RPMI8226 (cell line): ENCODE data around the gene COX19.
"Not testable (repeated sequence)": the region's sequence is repeated elsewhere in the genome, so short reads cannot be mapped to it uniquely, and the experiment has no call there.

Experiments used
- DNase-seq: peaks from one replicate; pipeline ENCODE4 v3.0.0-alpha.2; 2015

COX19 gene

DNA sequence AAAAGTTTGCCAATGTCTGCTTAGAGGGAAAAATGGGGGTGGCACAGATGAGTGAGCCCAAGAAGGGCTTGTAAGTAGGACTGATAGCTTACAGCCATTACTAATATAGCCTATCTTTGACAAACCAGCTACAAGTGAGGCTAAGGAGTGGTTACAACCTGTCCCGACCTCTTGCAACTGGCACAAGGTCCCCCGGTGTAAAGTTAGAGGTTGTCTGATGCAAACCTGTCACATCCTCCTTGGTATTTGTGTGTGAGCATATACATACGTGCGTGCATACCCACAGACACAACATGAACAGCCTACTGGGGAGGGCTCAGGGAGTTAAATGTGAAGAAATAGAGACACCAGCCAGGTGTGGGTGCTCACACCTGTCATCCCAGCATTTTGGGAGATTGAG lies 35.5 kb downstream of the COX19 start:
- DNase-seq = no peak

DNA sequence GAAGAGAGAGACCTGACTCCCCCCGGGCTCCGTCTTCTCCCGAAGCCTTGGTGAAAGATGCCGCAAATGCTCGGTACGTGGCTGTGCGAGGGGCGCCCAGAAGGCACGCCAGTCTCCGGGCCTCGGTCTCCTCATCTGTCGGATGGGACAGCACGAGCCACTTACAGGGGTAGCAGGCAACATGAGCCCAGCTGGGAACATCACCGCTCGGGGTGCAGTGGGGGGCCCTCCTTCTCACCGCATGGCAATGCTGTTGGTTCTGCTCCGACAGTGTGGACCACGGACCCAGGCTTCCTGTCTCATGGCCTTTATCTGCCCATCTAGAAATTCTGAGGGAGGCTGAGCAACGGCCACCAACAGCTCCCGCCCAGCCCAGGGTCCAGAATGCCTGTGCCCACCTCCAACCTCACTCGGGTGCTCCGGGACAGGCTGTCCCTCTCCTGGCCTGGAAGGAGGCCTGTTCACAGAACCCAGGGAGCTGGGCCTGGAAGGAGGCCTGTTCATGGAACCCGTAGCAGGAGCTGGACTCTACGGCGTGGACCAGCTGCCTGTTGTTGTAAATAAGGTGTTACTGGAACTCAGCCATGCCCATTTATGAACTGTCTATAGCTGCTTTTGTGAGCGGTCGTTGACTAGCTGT lies 36.7 kb downstream of the COX19 start:
- DNase-seq = no peak

DNA sequence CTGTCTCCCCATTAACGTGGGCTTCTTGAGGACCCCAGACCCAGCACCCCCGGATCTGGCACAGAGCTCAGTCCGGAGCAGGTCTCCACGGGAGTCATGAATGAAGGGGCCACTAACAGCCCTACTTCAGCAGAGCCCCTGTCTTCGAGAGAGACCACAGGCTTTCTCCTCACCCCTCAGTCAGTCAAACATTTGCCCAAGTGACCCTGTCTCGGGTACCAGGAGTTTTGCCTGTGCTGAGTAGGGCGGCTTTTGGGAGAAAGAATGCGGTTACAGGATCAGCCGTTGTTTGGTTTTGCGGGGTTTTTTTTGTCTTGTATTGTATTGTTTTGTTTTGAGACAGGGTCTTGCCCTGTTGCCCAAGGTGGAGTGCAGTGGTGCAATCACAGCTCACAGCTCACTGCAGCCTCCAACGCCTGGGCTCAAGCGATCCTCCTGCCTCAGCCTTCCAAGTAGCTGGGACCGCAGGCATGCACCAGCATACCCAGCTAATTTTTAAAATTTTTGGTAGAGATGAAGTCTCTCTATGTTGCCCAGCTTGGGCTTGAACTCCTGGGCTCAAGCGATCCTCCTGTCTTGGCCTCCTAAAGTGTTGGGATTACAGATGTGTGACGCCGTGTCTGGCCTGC lies 37.4 kb downstream of the COX19 start:
- no peak for DNase-seq

DNA sequence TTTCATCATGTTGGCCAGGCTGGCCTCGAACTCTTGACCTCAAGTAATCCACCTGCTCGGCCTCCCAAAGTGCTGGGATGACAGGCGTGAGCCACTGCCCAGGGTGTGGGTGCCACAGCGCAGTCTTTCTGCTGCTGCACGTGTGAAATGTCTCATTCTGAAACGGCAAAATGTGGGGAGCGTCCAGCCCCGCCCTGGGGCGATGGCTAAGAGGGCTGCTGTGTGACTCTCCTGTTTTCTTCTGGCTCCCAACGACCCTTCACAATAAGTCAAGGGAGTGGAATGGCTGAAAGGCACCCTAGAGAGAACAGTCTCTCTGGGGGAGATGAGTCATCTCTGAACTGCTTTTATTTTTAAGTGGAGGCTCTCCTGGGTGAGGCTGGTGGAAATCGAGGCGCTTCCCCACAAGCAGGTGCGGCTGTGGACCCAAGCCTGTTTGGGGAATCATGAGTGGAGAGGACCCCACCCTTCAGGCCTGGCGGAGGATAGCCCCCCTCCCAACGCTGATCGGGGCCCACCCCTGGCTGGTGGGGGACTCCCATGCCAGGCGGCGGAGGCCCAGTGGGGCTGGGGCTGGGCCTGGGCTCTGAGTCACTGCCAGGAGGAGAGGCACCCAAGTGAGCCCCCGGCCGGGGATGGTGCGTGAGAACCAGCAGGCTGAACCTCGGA lies 38.8 kb downstream of the COX19 start:
- no peak for DNase-seq

DNA sequence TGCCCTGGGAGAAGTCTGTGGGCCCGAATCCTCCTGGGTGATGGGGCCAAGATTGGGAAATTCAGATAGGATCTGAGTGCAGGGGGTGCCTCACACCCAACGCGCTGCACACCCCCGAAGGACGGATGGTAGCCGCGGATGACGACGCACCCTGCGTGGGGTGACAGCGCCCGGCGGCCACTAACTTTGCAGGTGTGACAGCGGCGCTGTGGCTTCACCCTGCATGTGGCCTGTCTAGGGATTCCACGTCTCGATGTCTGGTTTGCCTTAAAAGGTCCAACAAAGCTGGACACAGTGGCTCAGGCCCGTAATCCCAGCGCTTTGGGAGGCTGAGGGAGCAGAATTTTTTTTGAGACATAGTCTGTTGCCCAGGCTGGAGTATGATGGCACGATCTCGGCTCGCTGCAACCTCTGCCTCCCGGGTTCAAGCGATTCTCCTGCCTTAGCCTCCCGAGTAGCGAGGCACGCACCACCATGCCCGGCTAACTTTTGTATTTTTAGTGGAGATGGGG lies 39.4 kb downstream of the COX19 start:
- DNase-seq = no peak

DNA sequence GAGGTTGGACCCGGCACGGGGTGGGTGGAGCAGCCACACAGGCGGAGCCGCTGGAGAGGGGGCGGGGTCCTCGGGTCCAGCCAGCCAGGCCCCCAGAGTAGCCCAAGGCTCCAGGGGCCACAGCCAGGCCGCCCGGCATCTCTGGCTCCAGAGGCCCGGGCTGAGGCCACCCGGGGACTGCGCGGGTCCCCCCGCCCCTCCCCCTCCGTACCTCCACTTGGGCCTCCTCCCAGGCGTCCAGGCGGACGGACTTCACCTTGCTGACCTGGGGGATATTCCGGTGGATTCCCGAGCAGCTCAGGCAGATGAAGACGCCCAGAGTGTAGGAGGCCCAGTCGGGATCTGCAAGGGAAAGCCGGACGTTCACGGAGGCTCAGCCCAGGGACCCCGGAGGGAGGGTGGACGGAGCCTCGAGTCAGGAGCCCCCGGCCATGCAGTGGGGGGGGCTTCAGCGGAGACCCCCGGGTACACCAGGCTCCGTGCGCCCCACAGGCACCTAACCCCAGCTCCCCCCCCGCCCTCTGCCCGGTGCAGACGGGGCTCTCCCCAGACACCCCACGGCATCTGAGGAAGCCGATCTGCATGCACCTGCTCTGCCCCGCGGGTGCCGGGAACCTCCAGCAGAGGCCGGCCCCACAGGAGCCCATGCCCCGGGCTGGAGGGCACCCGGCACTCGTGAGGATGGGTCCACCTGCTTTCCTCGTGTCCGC lies 40.0 kb downstream of the COX19 start:
- DNase-seq = no peak

DNA sequence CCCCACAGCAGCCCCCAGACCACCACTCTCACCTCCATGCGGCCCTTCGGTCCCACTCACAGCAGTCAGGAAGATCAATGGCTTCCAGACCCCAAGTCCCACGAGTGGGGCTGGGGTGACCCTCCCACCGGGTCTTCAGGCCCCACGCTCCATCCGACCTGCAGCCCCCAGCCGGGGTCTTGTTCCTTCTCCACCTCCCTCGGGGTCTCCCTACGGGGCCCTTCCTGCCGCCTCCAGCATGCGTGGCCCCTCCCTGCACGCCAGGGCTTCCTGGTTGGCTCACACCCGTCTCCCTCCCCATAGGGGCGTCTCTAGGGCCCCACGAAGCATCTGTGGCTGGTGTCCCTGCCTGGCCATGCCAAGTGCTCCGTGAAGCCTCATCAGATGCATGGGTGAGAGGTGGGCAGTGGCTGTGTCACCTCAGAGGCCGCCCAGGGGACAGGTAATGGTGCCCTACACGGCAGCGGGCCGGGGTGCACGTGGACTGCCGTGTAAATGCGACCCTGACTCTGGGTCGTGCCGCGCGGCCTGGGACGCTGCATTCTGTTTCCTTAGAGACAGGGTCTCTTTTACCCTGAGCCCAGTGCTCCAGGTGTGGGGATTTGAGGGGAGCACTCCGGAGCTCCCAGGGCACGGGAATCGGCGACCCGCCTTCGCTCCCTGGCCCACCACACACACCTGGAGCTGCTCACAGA lies 40.7 kb downstream of the COX19 start:
- DNase-seq = no peak

DNA sequence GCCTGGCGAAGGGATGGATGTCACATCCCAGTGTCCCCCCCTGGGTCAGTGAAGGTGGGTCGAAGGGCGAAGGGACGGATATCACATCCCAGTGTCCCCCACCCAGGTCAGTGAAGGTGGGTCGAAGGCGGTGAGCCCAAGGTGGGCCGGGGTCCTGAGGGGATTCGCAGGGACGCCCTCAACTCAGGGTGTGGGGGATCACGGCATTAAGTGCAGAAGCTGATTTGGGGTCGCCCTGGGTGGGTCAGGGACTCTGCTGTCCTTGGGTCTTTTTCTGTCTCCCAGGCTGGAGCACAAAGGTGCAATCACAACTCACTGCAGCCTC lies 42.7 kb downstream of the COX19 start:
- DNase-seq = no peak

DNA sequence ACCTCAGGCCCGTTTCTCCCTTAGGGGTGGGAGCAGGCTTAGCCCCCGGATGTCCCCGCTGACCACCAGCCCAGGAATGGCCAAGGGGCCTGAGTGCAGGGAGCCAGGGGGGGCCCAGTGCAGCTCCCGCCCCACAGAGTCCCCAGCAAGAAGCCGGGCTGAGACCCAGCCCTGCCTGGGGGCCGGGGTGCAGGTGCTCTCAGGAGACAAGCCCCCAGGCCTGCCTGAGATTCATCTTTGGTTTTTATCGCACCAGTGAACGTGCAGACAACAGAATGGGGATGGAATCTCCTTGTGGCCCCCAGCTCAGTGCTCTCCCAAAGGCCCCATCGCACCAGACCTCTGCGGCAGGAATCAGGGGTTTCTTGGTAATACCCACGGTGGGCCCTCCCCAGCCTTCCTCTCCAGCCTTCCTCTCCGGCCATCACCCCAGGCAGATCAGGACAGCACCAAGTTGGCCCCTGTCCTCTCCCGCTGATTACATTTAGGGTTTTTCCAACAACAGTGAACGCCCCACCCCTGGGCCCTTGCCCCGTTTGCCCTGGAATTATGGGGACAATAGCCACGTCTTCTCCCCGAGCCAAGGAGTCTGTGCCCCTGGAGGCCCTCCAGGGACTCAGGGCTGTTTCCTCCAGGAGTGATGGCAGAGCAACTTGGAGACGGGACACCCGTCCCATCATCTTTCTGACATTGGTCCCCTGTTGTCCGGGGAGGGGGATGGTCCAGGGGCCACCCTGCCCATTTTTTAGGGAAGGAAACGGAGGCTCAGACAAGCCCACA lies 43.3 kb downstream of the COX19 start:
- DNase-seq = no peak

DNA sequence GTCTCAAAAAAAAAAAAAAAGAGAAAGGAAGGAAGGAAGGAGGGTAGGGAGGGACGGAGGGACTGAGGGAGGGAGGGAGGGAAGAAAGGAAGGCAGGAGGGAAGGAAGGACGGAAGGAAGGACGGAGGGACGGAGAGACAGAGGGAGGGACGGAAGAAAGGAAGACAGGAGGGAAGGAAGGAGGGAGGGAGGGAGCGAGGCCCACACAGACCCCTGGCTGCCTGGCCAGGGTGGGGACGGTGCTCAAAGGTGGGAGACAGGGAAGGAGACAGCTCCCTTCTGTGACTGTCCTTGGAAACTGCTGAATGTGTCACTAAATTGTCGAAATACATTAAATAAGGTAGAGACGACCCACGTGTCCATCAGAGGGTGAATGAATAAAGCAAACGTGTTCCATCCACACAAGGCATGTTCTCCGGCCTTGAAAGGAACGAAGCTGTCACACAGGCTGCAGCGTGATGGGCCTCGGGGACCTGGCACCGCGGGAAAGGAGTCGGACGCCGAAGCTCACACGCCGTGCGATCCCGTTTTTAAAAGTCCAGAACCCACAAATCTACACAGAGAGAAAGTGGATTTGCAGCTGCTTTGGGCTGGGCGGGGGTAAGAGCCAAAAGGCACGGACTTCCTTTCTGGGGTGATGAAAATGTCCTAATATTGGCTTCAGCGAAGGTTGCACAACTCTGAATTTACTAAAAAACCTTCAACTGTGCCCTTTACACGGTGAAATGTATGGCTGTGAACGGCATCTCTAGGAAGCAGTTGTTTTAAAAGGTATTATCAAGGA lies 44.2 kb downstream of the COX19 start:
- DNase-seq = no peak

DNA sequence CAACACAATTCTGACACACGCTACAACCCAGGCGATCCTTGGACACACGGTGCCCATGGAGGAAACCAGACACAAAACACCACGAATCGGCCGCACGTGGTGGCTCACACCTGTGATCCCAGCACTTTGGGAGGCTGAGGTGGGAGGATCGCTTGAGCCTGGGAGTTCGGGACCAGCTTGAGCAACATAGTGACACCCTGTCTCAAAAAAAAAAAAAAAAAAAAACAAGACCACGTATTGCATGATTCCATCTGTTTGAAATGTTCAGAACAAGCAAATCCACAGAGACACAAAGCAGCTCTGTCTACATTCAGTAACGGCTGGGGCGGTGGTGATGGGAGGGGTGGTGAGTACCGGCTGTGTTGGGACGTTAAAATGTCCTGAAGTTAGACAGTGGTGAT lies 46.0 kb downstream of the COX19 start:
- DNase-seq = no peak

DNA sequence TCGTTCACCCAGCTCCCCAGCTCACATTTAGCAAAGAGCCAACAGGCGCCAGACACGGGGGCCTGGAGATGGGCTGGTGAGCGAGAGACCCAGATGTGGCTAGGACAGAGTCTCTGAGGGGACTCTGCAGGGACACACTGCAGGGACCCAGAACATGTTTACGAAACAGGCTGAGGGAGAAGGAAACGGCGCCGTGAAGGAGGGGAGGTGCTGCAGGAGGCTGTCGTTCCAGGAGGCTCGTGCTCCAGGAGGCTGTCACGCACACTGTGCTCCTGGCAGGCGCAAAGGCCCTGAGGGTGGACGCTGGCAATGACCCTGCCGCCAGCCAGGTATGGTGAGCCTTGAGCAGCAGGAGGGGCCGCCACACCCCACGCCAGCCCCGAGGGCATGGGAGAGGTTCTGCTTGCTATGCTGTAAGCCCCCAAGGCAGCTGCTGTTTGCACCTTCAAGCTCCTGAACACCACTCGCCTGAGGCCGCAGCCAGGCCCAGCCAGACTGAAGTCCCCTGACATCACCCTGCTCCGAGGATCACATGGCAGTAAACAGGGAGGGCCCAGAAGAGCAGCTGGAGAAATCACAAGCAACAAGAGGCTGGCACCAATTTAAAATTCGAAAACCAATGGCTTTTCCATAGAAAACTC lies 48.2 kb downstream of the COX19 start:
- no peak for DNase-seq

DNA sequence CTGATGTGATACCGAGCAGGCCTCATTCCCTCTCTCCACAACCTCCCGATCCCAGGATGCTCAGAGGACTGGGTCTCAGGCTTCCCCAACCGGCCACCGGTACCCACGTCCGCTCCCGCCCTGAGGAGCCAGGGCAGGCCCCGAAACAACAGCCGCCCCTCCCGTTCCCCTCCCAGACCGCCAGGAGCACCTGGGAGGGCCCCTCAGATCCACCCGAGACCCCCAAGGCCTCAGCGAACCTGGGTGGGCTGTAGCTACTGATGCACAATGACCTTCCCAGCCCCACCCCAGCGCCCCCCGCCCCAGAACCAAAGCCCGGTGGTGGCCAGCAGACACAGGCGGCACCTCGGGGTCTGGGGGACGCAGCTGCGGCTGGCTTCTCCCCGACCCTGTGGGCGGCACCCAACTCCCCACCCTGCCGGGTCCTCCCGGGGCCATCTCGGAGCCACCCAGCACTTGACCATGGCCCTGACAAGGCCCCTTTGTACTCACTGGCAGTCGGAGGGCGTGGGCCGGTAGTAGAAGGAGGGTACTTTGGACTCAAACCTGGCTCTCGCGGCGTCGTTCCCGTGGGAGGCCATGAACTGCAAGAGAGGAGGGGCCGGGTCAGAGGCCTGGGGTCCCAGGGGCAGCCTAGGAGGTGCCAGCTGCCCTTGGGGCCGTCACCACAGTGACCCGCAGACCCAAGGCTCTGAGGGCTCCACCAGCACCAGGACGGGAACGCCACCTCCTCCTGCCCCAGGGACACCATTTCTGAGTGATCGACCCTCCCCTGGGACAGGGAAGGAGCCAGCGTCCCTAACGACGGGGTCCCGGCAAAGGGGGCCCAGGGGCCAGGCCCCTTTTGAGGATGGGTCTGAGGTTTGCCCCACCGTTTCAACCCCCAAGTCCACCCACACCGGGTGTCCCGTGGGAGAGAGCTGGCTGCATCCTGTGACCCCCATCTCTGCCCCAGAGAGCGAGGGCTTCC lies 49.0 kb downstream of the COX19 start:
- no peak for DNase-seq

DNA sequence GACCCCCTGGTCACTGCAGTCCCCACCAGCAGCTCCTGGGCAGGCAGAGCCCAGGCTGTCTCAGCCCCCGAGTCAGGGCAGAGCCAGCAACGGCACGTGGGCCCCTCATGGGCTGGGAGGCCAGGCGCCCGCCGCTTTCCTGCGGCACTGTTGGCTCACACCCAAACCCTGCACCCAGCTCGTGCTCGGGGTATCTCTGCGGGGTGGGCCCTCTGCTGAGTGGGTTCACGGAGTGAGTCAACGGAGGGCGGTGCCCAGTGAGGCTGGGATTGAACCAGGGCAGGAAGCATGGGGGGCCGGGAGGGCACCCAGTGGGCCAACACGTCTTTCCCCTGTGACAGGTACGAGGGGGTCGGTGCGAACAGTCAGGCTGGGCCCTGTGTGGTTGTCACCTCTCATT lies 49.7 kb downstream of the COX19 start:
- DNase-seq = no peak

DNA sequence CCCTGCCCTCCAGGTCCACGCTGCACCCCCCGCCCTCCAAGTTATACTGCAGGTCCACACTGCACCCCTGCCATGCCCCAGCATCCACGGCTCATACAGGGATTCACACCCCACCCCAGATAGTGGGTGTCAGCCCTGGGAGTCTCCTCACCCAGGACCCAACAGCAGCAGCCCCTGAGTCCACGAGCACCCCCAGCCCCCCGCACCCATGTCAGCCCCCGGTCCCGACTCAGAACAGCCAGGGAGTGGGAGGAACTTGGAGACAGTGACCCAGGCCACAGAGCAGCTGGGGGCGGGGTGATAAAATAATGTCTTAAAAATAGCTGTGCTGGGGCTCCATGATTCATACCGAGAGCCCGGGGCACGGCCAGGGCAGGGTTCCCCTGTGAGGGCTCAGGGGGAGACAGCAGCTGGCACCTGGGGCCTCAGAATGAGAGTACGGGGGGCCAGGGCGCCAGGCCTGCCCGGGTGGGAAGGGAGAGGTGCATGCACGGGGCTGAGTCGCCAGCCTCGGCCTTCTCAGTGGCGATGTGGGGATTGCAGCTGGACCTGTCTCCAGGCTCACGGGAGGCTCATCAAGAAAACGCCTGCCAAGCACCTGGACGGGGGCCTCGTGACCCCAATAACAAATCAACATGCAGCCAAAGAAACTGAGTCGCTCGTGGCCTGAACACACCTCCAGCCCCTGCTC lies 50.7 kb downstream of the COX19 start:
- DNase-seq = peak; percentile 57

DNA sequence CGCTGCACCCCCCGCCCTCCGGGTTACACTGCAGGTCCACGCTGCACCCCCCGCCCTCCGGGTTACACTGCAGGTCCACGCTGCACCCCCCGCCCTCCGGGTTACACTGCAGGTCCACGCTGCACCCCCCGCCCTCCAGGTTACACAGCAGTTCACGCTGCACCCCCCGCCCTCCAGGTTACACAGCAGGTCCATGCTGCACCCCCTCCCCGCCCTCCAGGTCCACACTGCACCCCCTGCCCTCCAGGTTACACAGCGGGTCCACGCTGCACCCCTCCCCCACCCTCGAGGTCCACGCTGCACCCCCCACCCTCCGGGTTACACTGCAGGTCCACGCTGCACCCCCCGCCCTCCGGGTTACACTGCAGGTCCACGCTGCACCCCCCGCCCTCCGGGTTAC lies 51.3 kb downstream of the COX19 start:
- DNase-seq = not testable (repeated sequence)

DNA sequence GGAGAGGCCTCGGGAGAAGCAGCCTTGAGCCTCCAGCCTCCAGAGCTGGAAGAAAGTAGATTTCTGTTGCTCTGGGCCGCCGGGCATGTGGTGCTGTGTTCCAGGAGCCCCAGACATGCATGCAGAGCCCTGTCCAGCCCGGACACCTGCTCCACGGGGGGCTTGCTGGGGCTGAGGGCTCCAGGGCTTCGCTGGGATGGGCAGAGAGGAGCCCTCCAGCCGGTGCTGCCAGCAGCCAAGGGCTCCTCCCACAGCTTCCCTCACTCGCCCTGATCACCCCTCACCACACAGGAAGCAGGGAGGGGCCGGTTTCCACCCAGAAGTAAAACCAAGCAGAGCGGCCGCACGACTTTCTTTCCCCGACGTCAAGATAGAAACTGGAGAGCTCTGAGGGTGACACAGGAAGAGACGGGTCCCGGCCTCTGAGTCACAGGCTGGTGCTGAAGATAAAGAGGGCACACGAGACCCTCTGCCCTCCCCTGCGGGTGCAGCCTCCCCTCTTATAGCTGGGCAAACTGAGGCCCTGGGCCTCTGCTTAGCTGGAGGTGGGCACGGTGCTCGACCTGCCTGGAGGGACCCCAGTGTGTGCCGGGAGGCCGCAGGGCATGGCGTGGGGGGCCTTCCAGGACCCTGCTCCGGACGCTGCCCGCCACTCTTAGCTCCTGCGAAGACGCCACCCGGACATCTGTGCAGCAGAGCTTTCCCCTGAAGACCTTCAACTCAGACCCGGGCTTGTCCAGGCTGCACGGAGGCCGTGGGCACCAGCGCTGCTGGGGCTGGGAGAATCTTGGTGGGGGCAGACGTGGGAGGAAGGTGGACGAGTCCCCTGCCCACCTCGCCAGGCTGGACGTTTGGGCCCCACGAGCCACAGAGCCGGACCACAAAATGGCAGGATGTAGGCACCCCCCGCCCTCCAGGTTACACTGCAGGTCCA lies 52.0 kb downstream of the COX19 start:
- peak; percentile 90 for DNase-seq
